Caco-2 (cell line): ENCODE results near the gene GOLGA7B. TPM values are rescaled to one million over a fixed set of nuclear protein-coding genes. Genes with fewer than 3 reads are reported as not detected.
A peak's percentile ranks its signal among the peaks of the same experiment; 100 is the strongest.

Experiments
- BruUV-seq: library from RNA; stranded (reverse); fragments of 400-500 nt; replicated peaks from 2 replicates; lab custom pipeline; 2021; lab: Mats Ljungman, UMichigan
- CTCF ChIA-PET: fragments of 300-600 bp; sonication (Branson Sonifier 250); formaldehyde crosslinking; loops from one replicate; lab custom pipeline; 2022; ENCODE audit warnings: antibody characterized with exemption; lab: Charles Lee
- POLR2A ChIA-PET: fragments of 300-600 bp; sonication (Branson Sonifier 250); formaldehyde crosslinking; loops from one replicate; lab custom pipeline; 2022; ENCODE audit warnings: antibody characterized with exemption; lab: Charles Lee
- DNase-seq, 2 experiments: peaks; one replicate each; pipeline versions ENCODE4 v3.0.0 to v3.0.0-alpha.2; 2020 to 2022
- H3K27me3 ChIP-seq: replicated peaks from 2 replicates; pipeline ENCODE4 v1.6.0; 2011; ENCODE audit warnings: low read length; ENCODE audit not compliant: control insufficient read depth, insufficient read depth
- H3K36me3 ChIP-seq: 2 replicates; pipeline ENCODE4 v1.5.1; 2011; ENCODE audit warnings: low read length; ENCODE audit not compliant: control insufficient read depth, insufficient read depth
- H3K4me1 ChIP-seq: fragments of 250-450 bp; sonication (Bioruptor Pico); 2 replicates; pipeline ENCODE4 v1.5.1; 2020; ENCODE audit warnings: mild to moderate bottlenecking
- H3K4me3 ChIP-seq: 2 replicates; pipeline ENCODE4 v1.5.1; 2011; ENCODE audit warnings: low read depth, mild to moderate bottlenecking, control low read depth, low read length
- H3K9me3 ChIP-seq: fragments of 250-450 bp; sonication (Bioruptor Pico); 2 replicates; pipeline ENCODE4 v1.5.1; 2020; ENCODE audit warnings: mild to moderate bottlenecking, moderate library complexity
- H3K27ac Mint-ChIP-seq: one replicate; pipeline ENCODE4 v1.8.0; 2022; ENCODE audit warnings: mixed read lengths; ENCODE audit not compliant: unreplicated experiment
- H3K27me3 Mint-ChIP-seq: one replicate; pipeline ENCODE4 v1.8.0; 2022; ENCODE audit warnings: mixed read lengths; ENCODE audit not compliant: insufficient read depth, unreplicated experiment
- H3K36me3 Mint-ChIP-seq: one replicate; pipeline ENCODE4 v1.8.0; 2022; ENCODE audit warnings: mild to moderate bottlenecking, mixed read lengths; ENCODE audit not compliant: insufficient read depth, unreplicated experiment
- H3K4me1 Mint-ChIP-seq: one replicate; pipeline ENCODE4 v1.8.0; 2022; ENCODE audit warnings: low read depth, mixed read lengths; ENCODE audit not compliant: unreplicated experiment
- H3K4me3 Mint-ChIP-seq: one replicate; pipeline ENCODE4 v1.8.0; 2022; ENCODE audit warnings: mild to moderate bottlenecking, moderate library complexity, mixed read lengths; ENCODE audit not compliant: unreplicated experiment
- H3K9me3 Mint-ChIP-seq: one replicate; pipeline ENCODE4 v1.8.0; 2022; ENCODE audit warnings: mixed read lengths; ENCODE audit not compliant: unreplicated experiment
- CTCF ChIP-seq, 2 experiments: fragments of 200-600 bp in 1 of 2; IDR thresholded peaks; 1 replicate in 1 of 2; 2 replicates in 1 of 2; pipeline versions ENCODE4 v1.5.1 to v1.8.0; 2011 to 2022; ENCODE audit warnings: antibody characterized with exemption in 1 of 2, control low read depth in 1 of 2, inconsistent platforms in 1 of 2, low read depth in 1 of 2, low read length in 1 of 2, mild to moderate bottlenecking in 1 of 2, moderate library complexity in 1 of 2; ENCODE audit not compliant: insufficient read depth in 1 of 2, severe bottlenecking in 1 of 2, unreplicated experiment in 1 of 2
- intact Hi-C: fragments of 100-400 bp; cut with micrococcal nuclease; formaldehyde crosslinking; loops from one replicate; pipeline ENCODE4 v1.10.0; 2022; ENCODE audit not compliant: unreplicated experiment
- total RNA-seq: library from RNA; stranded (reverse); gene quantifications from 2 replicates; pipeline ENCODE4 v1.2.3, GENCODE V29; 2022

The GOLGA7B gene
- total RNA-seq, 1 experiment from 2014 or later = 0.36 TPM

GRCh38 chr10:97867220-97867800 lies 17.7 kb downstream of the GOLGA7B start:
- Mint-ChIP-seq H3K4me3 (no peak overlapping the region), H3K9me3 (no peaks in the 10 kb centered on the region), H3K36me3 (no peaks in the 10 kb centered on the region), H3K27me3 (peaks cover 12% of the 10 kb centered on the region), H3K27ac (no peak overlapping the region), H3K4me1 (no peaks in the 10 kb centered on the region)
- Histone ChIP-seq H3K36me3 (no peaks in the 10 kb centered on the region), H3K4me3 (no peak overlapping the region), H3K4me1 (peaks cover 18% of the 10 kb centered on the region), H3K9me3 (no peaks in the 10 kb centered on the region), H3K27me3 (no peaks in the 10 kb centered on the region)
- intact Hi-C loops = loop anchor here (5.0 kb wide), 1 partner anchor 95 kb away; the partner anchor contains the start of gene SFRP5
- no peak for DNase-seq
- POLR2A ChIA-PET = no interaction called here
- no peak for TF ChIP-seq CTCF (IDR thresholded peaks at IDR 0.05; ENCODE audit: insufficient read depth in 1 of 2, low read depth in 1 of 2, low read length in 1 of 2, severe bottlenecking in 1 of 2, unreplicated experiment in 1 of 2)
- CTCF ChIA-PET = interaction anchor here (0.6 kb wide), 1 partner anchor 176 kb away, joined by 3 read pairs; no protein-coding TSS in a partner anchor
- no TSS peak for BruUV-seq

- no peaks in the 10 kb centered on the region for H3K4me1 Mint-ChIP-seq
- Histone ChIP-seq H3K36me3 (no peaks in the 10 kb centered on the region), H3K4me1 (peaks cover 12% of the 10 kb centered on the region), H3K9me3 (no peaks in the 10 kb centered on the region), H3K4me3 (no peak overlapping the region), H3K27me3 (no peaks in the 10 kb centered on the region)
- H3K4me3 Mint-ChIP-seq = no peak overlapping the region
- no peaks in the 10 kb centered on the region for H3K36me3 Mint-ChIP-seq
- H3K9me3 Mint-ChIP-seq = no peaks in the 10 kb centered on the region
- peaks cover 10% of the 10 kb centered on the region for H3K27me3 Mint-ChIP-seq
- no peak for DNase-seq
- no TSS peak for BruUV-seq
- POLR2A ChIA-PET = no interaction called here
- intact Hi-C loops = loop anchor here (5.0 kb wide), 1 partner anchor 96 kb away; the partner anchor contains the start of gene SFRP5
- no peak for TF ChIP-seq CTCF (IDR thresholded peaks at IDR 0.05; ENCODE audit: insufficient read depth in 1 of 2, low read depth in 1 of 2, low read length in 1 of 2, severe bottlenecking in 1 of 2, unreplicated experiment in 1 of 2)
- CTCF ChIA-PET = interaction anchor here (0.6 to 1.8 kb wide), 3 partner anchors 61 to 175 kb away, joined by 3 to 21 read pairs (median 4); no protein-coding TSS in a partner anchor
- H3K27ac Mint-ChIP-seq = no peak overlapping the region
These were observed 18.6 kb downstream of the GOLGA7B start for GRCh38 chr10:97868134-97868685.

GRCh38 chr10:97869091-97870042 lies 19.7 kb downstream of the GOLGA7B start:
- H3K27me3 ChIP-seq = no peaks in the 10 kb centered on the region
- POLR2A ChIA-PET = interaction anchor here (0.6 kb wide), 1 partner anchor 133 kb away, joined by 3 read pairs; the partner anchor contains the start of gene ZFYVE27

More at GRCh38 chr10:97869091-97870042, 19.7 kb downstream of the GOLGA7B start:
- no peaks in the 10 kb centered on the region for H3K9me3 Mint-ChIP-seq
- peaks cover 10% of the 10 kb centered on the region for H3K27me3 Mint-ChIP-seq
- H3K4me3 Mint-ChIP-seq = no peak overlapping the region
- no peaks in the 10 kb centered on the region for H3K4me1 Mint-ChIP-seq
- H3K36me3 Mint-ChIP-seq = no peaks in the 10 kb centered on the region
- H3K27ac Mint-ChIP-seq = no peak overlapping the region
- Histone ChIP-seq H3K36me3 (no peaks in the 10 kb centered on the region), H3K9me3 (no peaks in the 10 kb centered on the region), H3K4me1 (peaks cover 12% of the 10 kb centered on the region), H3K4me3 (no peak overlapping the region)
- CTCF ChIA-PET = interaction anchor here (0.6 to 1.8 kb wide), 8 partner anchors 9 to 1377 kb away, joined by 3 to 21 read pairs (median 4); partner anchors contain the start of genes GOLGA7B, SFRP5 and ZFYVE27
- BruUV-seq = no TSS peak
- DNase-seq = peak; percentile 87 to 90
- TF ChIP-seq CTCF (IDR thresholded peaks at IDR 0.05; ENCODE audit: insufficient read depth in 1 of 2, low read depth in 1 of 2, low read length in 1 of 2, severe bottlenecking in 1 of 2, unreplicated experiment in 1 of 2) = peak; percentile 77 to 90
- intact Hi-C loops = loop anchor here (1.0 to 5.0 kb wide), 3 partner anchors 77 to 110 kb away; partner anchors contain the start of gene SFRP5
